Superior temporal gyrus (tissue), 1 donor: ENCODE measurements around the gene PTPN18.

Source experiments
- DNase-seq: peaks from one replicate; pipeline ENCODE4 v3.0.0-alpha.2; 2016; ENCODE audit errors: extremely low spot score

Gene PTPN18

DNA sequence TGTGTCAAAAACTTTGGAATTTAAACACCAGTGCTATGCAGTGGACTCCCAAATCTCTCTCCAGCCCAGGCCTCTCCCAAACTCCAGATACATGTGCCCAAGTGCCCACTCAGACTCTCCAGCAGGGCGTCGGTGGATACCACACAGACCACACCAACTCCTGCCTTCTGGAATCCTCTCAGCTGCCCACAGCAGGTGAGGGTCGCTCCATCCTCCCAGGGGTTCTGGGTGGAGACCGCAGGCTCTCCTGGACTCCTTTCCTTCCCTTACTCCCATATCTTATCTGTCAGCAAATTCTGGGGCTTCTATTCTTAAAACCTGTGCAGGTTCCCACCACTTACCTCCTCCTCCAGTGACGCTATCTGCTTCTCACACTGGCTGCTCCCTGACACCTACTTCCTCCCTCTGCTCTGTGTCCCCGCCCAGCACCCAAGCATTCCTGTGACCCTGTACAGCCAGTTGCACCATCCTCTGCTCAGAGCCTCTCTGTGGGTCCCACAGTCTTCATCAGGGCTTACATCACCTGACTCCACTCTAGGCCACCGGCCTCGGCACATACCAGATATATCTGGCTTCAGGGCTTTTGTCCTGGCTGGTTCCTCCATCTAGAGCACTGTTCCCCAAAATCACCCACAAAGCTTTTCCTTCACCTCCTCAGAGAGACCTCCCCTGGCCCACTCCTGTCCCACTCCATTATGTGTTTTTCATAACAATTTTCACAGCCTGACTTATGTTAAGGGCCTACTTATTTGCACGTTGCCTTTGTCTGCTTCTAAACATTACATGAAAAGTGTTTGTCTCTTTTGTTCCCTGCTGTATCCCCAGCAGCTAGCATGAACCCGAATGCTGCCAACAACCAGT is 15.7 kb upstream of the PTPN18 start:
- no peak for DNase-seq

DNA sequence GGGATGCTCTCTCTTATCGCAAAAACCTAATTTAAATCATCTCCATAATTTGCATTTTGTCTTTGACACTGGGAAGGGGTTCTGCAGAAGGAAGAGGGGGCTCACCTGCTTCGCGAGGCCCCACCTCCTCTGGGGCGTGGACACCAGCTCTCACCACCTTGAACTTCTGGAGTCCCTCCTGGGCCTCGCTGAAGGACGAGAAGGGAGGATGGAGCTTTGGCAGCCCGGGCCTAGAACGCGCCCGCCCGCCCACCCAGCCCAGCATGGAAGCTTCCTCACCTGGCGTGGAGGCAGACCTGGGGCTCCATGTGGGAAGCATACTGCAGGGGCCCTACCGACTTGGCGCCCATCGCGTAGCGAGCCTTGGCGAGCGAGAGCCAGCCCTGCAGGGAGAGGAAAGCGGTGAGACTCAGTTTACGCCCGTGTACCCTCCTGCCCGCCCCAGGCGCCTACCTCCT is 14.3 kb upstream of the PTPN18 start:
- no peak for DNase-seq

DNA sequence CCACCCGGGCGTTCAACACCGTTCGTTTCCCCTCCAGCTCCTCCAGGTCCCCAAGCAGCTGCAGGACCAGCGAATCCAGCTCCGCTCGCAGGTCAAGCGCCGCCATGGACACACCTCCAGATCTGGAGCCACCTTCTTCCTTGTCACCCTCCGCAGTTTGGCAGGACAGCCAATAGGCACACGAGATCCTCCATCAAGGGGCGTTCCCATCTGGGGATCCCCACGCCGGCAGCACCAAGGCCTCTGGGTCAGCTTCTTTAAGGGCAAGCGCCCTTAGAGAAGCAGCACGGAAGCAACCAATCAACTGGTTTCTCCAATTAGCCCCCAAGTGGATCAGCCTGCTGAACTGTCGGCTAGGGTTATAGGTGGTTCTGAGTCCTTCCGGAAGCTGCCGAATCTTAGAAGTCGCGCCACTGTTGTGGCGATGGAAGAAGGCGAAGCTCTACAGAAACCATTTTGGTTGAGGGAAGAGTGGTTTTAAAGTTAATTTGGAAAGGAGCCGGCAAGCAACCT is 13.8 kb upstream of the PTPN18 start:
- DNase-seq: peak; percentile 96

DNA sequence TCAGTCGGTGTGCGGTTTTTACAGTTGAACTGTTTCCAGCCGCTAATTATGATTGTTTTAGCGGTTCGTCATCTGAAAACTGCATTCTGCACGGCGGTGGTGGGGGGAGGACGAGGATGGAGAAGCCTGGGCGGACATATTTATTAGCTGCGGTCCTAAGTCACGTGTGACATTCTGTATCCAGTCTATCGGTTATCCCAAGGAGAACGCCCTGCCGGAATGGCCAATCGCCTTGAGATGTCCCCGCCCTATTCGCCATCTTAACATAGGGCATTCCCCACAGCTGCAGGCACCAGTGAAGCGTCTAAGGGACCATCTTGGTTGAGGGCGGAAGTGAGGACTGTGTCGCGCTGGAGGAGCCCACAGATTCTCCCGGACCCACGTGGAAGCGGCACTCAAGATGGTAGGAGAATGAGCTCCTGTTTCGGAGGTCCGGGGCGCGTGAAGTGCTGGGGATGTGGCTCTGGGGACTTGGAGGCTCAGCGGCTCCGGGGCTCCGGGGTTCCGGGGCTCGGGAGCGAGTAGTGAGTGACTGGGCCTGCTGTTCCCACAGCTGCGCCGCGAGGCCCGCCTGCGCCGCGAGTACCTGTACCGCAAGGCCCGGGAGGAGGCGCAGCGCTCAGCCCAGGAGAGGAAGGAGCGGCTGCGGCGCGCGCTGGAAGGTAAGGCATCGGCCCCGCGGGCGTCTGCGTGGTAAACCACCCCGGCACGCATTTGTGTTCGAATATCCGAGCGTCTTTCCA is 13.2 kb upstream of the PTPN18 start, which contains the start of gene IMP4:
TSS of gene IMP4 (plus strand) at position 365 of the 743 bp plus-strand sequence. CDS start at position 401, 36 bp downstream.
- DNase-seq: peak; percentile 100

DNA sequence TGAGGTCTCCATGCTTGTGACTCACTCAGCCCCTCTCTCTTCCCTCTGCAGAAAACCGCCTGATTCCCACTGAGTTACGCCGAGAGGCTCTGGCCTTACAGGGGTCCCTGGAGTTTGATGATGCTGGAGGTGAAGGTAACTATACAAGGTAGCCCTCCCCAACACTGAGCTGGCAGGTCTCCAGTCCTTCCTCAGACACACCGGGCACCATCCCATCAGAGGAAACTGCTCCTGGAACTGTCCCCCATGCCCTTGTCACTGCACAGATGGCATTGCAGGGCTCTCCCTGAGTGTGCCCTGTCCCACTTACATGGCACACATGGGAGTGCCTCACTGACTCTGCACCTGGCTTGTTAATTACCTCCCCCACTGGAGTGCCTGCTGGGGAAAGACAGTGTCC is 11.3 kb upstream of the PTPN18 start:
- DNase-seq: no peak

DNA sequence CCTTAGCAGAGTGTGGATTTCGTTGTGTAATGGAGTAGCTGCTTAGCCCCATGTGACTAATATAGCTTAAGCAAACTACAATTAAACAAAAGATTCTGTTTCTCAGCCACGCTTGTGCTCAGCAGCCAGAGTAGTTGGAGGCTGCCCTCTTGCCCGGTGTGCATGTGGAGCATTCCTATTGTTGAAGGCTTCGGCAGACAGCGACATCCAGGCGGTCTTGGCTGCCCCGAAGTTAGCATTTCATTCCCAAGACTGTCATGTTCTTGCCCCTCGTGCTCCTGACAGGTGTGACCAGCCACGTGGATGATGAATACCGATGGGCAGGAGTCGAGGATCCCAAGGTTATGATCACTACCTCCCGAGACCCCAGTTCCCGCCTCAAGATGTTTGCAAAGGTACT is 10.8 kb upstream of the PTPN18 start:
- DNase-seq: no peak

DNA sequence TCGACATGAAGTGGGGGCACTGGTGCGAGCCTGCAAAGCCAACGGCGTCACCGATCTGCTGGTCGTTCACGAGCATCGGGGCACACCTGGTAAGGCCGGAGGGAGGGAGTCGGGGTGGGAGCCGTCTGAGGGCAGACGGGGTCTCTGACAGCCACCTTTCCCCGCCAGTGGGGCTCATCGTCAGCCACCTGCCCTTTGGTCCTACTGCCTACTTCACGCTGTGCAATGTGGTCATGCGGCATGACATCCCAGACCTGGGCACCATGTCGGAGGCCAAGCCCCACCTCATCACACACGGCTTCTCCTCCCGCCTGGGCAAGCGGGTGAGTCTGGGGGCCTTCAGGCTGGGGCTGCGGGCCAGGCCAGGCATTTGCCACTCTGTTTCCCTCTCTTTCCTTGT is 10.2 kb upstream of the PTPN18 start:
- DNase-seq: no peak

DNA sequence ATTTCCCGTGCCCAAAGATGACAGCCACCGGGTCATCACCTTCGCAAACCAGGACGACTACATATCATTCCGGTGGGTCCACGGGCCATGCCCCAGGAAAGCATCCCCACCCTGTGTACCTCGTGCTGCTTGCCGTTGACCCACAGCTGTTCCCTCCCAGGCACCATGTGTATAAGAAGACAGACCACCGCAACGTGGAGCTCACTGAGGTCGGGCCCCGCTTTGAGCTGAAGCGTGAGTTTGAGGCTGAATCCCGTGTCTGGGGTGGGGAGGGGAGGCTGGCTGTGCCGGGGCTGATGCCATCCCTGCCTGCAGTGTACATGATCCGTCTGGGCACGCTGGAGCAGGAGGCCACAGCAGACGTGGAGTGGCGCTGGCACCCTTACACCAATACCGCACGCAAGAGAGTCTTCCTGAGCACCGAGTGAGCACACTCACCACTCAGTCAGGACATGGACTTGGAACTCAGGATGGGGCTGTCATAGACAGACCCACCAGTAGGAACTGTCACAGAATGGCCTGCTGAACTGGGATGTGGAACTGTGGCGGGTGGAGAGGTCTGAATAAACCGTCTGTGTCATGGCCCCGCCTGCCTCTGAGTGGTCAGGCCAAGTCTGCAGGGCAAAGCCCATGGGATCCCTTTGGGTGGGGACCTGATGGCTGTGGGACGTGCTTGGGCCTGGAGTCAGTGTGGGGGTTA is 9.7 kb upstream of the PTPN18 start:
- DNase-seq: no peak

DNA sequence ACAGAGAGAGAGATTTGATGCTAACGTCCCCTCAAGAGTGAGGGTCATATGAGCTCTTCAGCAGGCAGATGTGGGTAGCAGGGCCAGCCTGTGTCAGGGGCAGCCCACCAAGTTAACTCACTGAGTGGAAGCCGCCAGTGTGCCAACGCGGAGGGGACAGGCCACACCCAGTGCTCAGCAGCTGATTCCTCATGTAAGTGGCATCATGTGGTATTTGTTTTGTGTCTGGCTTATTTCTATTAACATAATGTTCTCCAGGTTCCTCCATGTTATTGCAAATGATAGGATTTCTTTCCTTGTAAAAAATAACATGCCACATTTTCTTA is 9.2 kb upstream of the PTPN18 start:
- no peak for DNase-seq

DNA sequence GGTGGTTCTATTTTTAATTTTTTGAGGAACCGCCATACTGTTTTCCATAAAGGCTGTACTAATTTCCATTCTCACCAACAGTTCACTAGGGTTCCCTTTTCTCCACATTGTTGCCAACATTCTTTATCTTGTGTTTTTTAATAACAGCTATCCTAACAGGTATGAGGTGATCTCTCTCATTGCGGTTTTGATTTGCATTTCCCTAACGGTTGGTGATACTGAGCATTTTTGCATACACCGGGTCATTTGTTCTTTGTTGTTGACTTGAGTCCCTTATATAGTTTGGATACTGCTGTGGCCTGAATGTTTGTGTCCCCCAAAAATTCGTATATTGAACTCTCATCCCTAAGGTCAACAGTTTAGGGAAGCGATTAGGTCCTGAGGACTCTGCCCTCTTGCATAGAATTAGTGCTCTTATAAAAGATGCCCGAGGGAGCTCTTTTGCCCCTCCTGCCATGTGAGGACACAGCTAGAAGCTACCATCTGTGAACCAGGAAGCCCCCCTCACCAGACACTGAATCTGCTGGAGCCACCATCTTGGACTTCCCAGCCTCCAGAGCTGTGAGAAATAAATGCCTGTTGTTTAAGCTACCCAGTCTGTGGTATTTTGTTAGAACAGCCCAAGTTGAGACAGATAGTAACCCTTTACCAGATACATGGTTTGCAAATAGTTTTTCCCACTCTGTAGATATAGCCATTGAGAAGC is 8.5 kb upstream of the PTPN18 start:
- DNase-seq: no peak

DNA sequence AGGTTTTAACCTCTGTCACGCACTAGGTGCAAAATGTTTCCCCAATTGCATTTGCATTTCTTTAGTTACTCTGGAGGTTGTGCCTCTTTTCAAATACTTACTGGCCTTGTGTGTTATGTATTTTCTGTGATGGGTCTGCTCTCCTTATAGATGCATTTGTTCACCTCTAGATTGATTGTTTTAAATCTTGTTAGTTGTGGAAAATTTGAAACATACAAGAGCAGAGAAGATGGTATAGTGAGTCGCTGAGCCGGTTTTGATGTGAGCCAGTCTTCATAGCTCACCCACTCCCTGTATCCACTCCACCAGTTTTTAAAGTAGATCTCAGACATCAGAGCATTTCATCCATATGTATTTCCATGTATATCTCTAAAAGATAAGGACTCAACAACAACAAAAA is 6.7 kb upstream of the PTPN18 start:
- no peak for DNase-seq

DNA sequence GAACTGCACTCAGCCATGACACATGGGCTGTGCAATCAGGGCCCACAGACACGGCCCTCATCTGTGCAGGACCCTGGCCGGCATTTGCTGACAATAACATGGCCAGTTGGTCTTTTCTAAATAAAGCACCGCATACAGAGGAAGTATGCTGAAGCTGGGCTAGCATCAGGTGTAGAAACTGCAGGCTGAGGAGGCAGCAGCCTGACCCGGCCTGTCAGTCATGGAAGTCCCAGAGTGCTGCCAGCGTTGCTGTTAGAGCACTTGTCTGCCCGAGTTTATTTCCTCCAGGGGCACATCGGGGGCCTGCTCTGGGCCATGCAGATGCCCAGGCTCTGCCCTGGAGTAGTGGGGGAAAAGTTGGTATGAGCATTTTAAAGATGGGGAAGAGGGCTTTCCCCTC is 4.1 kb upstream of the PTPN18 start:
- no peak for DNase-seq

DNA sequence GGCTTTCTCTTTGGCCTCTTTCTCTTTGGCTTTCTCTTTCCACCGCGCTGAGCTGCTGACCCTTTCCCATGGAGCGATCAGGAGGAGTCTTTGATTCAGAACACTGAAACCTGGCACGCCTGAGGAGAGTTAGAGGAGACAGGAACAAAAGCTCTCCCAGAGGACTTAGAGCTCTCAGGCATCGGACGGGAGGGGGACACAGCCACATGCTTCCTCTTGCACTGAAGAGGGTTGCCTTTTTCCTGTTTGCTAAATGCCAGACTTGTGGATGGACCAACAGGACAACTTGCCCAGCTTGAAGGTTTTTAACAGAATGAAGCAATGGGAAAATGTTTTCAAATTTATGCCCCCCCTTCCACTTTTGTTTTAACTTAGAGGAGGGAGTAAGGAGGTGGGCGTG is 3.6 kb upstream of the PTPN18 start:
- DNase-seq: no peak

DNA sequence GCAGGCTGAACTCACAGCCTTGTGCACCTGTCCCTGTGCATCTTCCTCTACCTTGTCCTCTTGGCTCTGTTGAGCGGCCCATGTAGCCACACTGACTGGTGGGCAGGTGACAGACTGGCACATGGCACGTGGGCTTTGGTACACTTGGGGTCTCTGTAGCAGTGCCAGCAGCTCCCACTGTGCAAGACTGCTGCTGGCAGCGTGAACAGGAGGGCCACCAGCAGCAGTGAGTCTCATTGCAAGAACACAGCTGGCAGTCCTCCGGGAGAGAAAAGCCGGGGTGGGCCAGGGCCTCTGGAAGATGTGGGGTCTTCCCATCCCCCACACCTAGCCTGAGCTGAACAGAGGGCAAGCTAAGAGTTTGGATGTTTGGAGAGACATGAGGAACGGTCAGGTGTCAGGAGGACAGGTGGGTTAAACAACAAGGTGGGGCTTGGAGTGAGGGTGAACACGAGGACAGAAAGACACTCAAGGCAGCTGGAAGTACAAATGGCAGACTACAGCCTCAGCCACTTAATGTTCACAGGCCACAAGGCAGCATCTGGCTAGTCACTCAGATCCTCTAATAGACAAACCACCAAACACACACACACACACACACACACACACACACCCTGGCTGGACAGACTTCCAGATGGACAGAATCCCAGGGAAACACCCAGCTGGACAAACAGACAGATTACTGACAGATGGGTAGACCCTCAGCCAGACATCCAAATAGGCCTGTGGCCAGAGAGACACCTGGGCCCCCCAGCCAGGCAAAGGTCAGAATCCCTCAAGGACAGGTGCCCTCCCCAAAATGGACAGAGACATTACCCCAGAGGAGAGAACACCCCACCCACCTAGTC is 2.3 kb upstream of the PTPN18 start:
- no peak for DNase-seq

DNA sequence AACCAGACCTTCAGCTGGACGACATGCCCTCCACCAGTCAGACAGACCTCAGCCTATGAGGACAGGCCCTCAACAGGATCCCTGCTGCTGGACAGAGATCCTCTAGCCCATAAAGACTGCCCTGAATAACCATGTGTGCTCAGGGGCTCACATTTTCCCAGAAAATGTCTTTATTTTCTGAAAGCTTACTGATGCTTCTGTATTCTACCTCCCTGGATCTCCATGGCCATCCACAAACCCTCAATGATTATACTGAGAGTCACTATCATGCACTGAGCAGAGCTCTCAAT is 1.8 kb upstream of the PTPN18 start:
- DNase-seq: no peak

DNA sequence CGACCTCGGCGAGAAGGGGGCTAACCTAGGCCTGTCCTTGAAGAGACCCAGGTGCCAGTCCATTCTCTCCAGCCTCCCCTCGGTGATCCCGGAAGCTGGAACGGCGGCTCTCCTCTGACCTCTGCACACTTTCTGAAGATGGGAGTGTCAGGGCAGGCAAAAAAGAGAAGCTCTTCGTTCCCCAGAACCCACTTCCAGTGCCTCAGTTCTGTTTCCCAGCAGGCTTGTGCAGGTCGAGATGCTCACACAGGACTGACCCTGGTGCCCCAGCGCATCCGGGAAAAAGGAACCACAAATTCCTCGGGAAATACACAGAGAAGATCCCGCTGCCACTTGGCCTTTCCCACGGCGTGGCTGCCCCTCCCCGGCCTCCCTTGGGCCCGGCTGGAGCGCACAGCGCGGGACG is 681 bp upstream of the PTPN18 start:
- DNase-seq: no peak

DNA sequence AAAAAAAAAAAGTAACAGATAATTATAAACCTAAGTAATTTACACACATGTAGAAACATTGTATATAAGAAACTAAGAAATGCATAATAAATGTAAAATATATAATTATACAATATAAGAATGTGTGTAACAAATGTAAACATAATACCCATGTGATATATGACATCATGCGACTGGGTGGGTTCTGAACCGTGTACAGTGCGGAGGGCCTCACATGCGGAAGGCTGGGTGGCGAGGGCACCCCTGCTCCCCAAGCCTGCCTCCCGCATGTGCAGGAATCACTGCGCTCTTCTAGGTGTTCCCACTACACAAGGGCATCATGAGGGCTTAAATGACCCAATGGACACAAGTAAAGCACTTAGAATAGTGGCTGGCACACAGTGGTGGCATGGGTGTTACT is 2.0 kb downstream of the PTPN18 start:
- no peak for DNase-seq

DNA sequence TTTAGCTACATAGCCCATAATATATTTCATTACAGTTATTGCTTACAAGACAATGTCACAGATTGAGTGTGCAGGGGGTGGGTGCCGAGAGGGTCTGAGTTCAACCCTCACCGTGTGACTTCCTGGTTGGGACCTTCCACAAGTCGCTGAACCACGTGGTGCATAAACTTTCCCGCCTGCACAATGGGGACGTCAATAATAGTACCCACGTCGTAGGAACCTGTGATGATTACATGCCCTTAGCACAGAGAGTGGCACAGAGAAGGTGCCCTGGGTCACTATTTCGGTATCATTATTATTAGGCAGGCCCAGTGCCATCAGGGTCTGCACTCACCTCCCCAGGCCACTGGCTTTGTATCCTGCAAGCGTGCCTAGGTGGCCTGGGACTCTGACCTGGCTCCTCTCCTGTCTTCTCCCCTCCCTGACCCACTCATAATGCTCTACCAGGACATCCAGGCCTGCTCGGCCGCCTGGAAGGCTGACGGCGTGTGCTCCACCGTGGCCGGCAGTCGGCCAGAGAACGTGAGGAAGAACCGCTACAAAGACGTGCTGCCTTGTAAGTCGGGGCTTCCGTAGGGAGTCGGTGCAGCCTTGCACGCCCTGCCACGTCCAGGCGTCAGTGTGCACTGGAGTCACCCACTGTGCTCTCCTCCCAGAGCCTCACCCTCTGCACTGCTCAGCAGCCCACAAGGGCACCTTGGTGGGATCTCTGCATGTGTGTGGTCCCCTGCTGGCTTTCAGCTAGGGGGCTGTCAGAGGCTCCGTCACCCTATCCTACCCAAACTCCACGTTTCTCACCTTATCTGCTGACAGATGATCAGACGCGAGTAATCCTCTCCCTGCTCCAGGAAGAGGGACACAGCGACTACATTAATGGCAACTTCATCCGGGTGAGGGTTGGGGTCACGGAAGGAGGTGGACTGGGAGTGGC is 2.8 kb downstream of the PTPN18 start:
- DNase-seq: no peak

DNA sequence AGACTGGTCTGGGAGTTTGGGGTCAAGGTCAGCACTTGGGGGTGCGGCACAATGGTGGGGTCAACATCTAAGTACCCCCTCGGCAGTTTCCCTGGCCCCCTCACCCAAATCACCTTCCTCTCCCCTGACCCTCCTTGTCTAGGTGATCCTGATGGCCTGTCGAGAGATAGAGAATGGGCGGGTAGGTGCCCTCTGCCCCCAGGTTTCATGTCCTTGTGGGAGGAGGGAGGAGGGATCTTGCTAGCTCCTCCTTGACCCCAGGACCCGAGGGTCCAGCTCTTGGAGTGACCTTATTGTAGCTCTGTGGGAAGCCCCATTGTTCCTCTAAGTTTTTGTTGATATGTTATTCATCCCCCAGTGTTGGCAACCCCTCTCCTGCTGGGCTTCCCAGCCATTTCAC is 3.6 kb downstream of the PTPN18 start:
- DNase-seq: no peak

DNA sequence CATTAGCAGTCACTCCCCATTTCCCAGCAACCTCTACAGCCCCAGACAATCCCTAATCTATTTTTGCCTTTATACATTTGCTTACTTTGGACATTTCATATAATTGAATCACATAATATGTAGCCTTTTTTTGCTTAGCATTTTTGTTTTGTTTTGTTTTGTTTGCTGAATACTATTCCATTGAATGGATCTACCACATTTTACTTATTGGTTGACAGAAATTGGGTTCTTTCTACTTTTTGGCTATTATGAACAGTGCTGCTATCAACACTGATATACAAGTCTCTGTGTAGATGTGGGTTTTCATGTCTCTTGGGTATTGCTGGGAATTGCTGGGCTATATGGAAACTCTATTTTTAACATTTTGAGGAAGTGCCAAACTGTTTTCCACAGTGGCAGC is 7.6 kb downstream of the PTPN18 start:
- no peak for DNase-seq
